GM21447 (cell line): Measurements from ENCODE around the gene NSMCE1.
"Not testable (repeated sequence)": the region's sequence is repeated elsewhere in the genome, so short reads cannot be mapped to it uniquely, and the experiment has no call there.

Experiments
- ATAC-seq: cut with Tn5 transposase; IDR thresholded peaks from one replicate; pipeline ENCODE4 v1.9.1; 2021; ENCODE audit not compliant: unreplicated experiment

The NSMCE1 gene

DNA sequence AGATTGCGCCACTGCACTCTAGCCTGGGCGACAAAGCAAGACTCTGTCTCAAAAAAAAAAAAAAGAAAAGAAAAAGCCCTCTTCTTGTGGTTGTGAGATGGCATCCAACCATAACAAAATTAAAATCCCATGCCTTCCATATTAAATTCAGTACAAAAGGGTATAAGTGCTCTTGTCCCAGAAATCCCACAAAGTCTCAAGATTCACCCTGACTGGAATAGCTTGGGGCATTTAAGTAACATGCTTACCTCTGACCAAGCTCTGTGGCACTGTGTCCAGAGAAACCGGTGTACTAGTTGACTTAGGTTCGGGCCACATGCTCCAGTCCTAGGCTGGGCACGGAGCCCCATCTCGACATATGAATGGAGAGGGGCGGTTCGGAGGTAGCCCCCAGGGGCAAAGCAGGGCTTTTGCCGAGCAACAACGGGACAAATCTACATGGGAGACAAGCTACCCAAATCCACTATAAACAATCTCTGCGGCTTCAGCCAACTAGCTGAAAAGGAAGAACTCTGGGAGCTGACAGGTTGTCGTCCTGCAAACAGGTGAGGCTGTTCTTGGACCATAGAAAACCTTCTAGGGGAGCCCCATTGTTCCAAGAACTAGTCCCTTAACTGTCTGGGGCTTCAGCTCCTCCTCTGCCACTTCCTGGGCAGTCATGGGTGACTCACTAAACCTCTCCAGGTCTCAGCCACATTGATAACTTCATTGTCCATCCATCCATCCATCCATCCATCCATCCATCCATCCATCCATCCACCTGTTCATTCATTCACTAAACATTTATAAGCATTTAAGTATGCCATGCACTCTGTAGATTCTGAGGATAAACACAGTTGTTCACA is 34.9 kb upstream of the NSMCE1 start:
- no peak for ATAC-seq

DNA sequence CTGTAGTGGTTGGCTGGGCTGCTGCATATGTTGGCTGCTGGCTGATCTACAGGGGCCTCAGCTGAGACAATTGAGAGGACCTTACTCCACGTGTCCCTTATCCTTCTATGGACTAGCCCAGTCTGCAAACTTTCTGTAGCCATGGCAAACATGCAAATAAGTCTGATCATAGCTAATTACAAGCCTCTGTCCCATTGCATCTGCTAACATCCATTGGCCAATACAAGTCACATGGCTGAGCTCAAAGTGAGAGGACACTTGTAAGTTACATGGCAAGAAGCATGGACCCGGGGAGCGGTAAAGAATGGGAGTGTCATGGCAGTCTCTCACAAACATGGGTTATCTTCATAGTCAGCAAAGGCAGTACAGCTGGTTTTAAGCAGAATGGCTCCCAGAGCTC is 33.6 kb upstream of the NSMCE1 start:
- no peak for ATAC-seq

DNA sequence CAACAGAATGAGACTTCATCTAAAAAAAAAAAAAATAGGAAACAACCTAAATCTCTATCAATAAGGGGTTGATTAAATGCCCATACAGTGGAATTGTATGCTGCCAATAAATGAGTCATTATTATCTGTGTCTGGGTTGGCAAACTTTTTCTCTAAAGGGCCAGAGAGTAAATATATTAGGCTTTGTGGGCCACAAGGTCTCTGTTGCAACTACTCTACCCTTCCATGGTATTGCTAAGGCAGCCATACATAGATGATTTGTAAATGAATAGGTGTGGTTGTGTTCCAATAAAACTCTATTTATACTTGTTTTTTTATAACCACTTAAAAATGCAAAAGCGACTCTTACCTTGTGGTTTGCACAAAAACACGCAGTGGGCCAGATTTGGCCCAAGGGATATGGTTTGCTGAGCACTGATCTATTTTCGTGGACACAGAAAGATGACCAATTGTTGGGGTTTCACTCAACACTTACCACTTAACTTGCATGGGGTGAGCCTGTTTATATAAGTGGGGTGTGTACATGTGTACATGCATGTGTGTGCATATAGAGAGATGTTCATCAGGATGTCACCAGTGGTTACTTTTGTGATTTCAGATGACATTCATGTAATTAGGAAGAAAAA is 32.8 kb upstream of the NSMCE1 start:
- peak; percentile 51 for ATAC-seq

DNA sequence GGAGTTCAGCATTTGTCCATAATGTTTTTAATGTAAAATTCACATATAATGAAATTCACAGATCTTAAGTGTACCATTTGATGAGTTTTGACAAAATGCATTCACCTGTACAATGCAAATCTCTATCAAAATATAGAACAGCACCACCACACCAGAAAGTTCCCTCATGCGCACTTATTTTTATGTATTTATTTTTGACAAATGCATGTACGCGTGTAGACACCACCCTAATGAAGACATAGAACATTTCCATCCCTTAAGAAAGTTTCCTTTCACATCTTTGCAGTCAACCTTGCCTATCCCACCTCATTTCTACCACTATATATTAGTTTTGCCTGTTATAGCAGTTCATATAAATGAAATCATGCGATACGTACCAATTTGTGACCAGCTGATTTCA is 29.6 kb upstream of the NSMCE1 start:
- no peak for ATAC-seq

DNA sequence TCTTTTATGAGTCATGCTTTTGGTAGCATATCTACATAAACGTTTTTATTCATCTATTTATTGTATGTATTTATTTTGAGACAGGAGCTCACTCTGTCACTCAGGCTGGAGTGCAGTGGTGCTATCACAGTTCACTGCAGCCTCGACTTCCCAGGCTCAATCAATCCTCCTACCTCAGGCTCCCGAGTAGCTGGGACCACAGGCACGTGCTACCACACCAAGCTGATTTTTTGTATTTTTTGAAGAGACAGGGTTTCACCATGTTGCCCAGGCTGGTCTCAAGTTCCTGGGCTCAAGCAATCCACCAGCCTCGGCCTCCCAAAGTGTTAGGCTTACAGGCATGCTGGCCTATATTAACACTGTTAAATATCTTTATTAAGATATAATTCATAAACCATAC is 24.8 kb upstream of the NSMCE1 start:
- no peak for ATAC-seq

DNA sequence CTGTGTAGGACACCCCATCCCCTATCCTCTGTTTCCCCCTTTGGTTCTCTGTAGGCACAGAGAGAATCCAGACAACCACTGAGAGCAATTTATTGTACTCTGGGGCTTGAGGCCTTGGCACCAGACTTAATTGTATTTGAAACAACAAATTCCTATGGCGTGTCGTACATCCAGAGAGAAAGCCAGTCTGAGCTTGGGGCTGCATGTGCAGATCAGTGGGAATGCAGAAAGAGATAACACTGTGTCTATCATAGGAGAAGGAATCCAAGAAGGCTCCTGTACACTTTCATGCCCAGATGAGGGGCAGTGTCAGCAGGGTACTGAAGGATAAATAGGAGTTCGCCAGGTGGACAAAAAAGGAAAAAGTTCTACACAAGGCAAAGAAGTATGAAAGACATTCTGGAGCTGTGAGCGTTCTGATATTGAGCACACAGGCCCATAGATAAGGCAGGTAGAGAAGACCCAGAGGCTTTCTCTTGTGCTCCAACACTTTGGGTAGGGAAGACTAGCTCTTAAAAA is 23.2 kb upstream of the NSMCE1 start:
- ATAC-seq: no peak

DNA sequence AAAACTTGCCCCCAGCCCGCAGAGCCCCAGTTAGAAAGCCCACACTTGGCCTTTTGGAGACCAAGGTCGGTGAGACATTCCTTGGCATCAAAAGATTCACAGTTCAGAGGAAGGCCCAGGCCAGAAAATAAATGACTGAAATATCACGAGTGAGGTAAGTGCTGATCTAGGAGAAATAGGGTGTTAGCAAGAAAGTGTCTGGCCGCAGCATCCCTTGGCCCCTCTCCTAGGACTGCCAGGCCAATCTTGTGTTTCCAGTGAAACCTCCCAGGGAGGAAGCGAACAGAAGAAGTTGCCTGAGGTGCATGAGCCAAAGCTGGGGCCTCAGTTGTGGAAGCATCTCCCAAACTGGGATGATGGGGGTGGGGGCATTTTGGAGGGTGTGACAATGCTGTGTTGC is 22.5 kb upstream of the NSMCE1 start:
- no peak for ATAC-seq

DNA sequence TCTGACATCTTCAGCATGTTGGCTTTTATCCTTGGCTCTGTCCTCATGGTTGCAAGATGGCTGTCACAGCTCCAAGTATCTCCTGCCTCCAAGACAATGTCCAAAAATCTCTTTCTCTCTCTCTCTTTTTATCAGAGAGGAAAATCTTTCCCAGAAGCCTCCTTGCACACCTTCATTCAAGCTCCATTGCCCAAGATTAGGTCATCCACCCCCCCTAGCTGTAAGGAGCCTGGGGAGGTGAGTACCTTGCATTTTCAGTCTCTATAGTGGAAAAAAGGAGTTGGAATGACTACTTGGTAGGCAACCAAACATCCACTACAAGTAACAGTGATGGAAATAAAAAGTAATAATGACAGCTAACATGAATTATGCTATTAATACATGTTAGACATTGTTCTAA is 22.0 kb upstream of the NSMCE1 start:
- no peak for ATAC-seq

DNA sequence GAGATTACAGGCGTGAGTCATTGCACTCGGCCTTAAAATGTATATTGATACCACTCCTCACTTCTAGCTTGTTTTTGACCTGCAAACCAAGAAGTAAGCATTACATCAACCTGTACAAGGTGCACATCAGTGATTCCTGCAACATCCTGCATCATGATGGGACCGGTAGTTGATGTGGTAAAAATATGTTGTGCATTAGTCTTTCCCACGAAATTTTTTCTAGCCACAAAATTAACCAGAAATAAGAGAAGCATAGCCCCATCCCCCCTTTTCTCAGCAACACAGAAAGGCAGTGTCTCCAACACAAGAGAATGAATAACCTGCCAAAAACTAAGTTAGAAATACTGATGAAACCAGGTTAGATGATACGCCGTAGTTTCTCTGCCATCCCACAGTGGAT is 21.1 kb upstream of the NSMCE1 start:
- ATAC-seq: no peak

DNA sequence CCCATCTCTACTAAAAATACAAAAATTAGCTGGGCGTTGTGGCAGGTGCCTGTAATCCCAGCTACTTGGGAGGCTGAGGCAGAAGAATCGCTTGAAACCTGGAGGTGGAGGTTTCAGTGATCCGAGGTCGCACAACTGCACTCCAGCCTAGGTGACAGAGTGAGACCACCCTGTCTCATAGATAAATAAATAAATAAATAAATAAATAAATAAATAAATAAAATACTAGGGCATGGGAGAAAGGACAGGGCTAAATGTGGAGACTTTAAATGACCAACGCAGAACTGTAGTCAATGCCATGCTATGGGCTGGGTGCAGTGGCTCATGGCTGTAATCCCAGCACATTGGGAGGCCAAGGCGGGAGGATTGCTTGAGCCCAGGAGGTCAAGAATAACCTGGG is 19.7 kb upstream of the NSMCE1 start:
- ATAC-seq: not testable (repeated sequence)

DNA sequence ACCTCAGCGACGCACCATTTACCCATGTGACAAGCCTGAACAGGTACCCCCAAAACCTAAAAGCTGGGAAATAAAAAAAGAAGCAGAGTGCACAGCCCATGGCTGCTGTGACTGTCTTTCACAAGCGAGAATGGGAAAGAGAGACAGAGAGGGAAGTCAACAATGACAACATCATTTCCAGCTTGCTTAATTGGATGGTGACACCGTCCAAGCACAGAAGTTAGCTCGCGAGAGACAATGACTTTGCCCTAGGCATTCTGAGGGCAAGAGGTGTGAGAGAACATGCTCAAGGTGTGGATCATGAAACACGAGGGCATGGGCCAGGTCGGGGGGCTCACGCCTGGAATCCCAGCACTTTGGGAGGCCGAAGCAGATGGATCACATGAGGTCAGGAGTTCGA is 19.3 kb upstream of the NSMCE1 start:
- no peak for ATAC-seq

DNA sequence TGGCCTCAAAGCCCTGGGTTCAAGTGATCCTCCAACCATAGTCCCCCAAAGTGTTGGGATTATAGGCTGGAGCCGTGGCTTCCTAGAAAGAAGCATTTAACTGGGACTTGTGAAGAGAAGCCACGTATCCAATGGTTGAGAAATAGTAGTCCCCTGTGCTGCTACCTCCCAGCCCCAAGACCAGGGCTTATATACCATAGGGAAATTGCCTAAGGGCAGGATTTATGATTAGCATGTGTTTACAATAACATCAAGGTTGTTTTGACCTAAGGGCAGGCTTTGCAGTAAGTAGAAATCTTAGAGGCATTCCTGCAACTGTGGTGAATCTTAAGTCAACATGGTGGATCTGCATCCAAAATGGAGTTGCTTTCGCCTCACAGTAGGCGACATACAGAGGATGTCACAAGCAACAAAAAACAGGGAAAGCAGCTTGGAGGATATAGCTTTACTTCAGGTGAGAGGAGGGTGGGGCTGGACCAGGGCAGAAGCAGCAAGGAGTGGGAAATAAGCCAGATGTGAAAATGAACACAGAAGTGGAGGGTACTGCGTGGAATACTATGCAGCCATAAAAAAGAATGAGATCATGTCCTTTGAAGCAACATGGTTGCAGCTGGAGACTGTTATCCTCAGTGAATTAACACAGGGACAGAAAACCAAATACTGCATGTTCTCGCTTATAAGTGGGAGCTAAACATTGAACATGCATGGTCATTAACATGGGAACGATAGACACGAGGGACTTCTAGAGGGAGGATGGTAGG is 18.7 kb upstream of the NSMCE1 start:
- no peak for ATAC-seq

DNA sequence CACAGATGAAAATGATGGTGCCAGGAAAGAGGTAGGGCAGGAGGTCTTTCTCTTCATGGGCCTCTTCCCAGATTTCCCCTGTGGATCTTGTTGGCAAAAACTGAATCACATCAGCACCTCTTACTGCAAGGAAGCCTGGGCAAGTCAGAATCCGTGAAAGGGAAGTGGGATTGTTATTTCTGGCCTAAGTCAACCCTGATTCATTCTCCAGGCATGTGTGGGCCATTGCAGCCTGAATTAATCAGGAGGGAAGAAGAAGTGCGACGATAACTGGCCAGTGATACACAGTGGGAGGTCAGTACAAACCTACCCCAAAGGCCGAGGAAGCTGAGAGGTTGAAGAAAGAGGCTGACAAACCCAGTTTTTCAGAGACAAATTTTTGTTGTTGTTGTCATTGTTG is 17.9 kb upstream of the NSMCE1 start:
- no peak for ATAC-seq

DNA sequence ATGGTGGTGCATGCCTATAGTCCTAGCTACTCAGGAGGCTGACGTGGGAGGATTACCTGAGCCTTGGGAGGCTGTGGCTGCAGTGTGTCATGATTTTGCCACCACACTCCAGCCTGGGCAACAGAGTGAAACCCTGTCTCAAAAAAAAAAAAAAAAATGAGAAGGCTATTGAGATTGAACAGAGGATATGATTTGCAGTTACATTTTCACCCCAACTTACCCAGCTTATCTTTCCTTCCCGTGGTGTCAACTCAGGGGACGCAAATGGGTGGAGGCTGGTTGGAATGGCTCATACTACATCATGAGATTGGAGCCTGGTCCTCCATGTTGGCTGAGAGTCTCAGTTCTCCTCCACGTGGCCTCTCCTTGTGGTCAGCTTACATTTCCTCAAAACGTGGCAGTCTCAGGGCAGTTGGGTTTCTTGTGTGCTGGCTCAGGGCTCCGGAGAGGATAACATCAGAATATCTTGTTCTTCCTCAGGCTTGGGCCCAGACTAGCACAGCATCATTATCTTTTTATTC is 17.2 kb upstream of the NSMCE1 start:
- ATAC-seq: no peak

DNA sequence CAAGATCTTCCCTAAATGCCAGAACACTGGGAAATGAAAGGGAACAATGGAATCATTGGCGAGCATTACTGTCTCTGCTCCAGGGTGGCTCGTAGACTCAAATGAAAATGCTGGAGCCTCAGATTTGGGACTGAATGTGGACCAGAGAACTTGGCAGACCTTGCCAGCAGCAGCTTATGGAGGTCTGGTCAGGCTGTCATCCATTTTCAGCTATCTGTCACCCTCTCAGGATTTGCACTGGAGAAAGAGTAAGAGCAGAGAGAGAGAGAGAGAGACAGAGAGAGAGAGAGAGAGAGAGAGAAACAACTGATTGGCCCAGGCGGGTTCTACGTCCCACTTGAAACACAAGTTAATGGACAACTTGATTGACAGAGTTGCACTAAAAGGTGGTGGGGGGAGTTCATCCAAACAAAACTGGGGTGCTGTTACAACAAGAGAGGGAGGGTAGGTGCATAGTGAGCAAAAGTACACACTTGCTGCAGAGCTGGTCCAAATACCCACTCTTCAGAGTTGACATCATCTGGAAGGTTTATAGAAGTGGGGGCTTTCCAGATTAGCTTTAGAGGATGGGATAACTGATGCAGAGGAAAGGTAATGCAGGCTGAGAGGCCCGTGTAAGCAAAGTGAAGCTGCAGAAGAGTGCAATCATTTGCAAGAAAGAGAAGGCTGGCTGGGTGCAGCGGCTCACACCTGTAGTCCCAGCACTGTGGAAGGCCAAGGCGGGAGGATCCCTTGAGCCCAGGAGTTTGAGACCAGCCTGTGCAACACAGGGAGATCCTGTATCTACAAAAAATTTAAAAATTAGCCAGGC is 16.5 kb upstream of the NSMCE1 start:
- ATAC-seq: no peak

DNA sequence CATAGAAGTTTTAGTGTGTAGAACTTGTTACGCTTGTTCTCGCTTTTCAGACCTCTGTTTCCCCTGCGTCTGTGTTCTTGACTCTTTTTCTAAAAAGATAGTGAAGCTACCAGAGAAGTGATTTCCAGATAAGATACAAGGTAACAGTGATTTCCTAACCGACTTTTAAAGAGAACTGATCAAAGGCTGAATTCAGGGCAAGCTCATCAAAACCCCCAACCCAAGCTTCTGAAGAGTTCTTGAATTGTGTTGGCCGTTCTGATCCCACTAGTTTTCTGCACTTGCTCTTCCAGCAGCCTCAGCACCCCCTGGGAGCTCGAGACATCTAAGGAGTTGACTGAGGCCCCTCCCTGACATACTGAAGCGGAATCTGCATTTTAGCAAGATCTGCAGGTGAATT is 12.7 kb upstream of the NSMCE1 start:
- ATAC-seq: no peak

DNA sequence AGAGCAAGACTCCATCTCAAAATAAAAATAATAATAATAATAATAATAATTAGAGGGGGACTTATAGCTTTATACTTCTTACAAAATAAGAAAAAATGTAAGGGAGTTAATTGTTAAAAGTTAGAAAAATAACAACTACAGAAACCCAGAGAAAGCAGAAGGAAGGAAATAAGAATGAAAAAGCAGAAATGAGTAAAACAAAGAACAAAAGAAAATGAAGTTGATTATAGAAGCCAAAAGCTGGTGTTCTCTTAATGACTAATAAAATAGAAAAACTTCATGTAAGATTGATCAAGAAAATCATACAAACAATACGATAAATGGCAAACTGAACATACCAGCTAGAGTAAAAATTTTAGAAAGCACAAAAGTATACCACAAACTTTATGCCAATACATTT is 6.8 kb upstream of the NSMCE1 start:
- ATAC-seq: no peak

DNA sequence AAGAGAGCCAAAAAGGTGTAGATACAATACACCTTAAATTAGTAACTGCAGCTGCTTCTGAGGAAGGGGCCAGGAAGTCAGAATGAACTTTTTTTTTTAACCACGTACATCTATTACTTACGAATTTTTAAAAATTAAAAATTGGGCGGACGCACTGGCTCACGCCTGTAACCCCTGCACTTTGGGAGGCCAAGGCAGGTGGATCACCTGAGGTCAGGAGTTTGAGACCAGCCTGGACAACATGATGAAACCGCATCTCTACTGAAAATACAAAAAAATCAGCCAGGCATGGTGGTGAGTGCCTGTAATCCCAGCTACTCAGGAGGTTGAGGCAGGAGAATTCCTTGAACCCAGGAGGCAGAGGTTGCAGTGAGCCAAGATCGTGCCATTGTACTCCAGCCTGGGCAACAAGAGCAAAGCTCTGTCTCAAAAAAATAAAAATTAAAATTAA is 5.9 kb upstream of the NSMCE1 start:
- ATAC-seq: not testable (repeated sequence)

DNA sequence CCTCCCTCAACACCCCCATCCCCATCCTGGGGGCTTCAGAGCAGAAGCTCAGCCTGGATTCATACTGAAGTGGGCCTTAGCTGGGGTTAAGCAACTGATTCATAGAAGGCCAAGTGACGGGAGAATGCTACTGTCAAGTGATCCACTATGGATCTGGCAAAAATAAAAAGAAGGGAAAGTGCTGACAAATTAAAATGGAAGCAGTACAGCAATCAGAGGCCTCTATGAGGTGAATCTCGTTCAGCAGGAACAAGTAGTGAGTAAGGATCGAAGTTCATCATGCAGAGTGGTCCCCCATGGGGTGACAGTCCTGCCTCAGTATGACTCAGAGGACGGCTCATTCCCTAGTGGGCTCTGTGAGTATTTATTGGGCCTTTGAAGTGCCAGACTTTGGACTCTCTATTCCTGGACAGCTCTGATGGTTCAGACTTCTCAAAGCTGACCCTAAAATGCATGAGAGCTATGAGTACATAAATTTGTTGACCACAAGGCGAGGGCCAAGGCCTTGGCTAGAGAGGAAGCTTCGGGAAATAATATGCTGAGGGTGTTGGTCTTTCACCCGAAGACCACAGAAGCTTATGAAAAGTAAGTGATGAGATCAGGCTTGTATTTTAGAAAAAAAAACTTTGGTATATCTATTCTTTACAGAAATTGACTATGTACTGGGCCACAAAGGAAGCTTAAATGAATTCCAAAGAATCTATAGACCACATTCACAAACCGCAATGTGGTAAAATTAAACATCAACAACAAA is 5.3 kb upstream of the NSMCE1 start:
- ATAC-seq: no peak

DNA sequence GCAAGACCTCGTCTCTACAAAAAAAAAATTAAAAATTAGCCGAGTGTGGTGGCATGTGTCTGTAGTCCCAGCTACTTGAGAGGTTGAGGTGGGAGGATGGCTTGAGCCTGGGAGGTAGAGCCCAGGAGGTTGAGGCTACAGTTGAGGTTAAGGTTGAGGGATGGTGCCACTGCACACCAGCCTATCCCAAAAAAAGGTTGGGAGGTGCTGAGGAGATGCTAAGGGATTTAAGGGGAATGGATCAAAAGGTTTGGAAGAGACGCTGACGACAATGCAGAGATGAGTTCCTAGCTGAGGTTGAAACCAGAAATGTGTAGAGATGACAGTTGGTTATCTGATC is 4.7 kb upstream of the NSMCE1 start:
- ATAC-seq: no peak
